HEK293 (cell line): Measurements from ENCODE around the gene OGFOD3.

Source experiments
- CTCF ChIA-PET: fragments of 350-600 bp; formaldehyde crosslinking; extraction: SDS; loops from one replicate; lab custom pipeline; 2021; ENCODE audit warnings: antibody characterized with exemption; lab: Yijun Ruan, JAX
- POLR2A ChIA-PET: fragments of 300-600 bp; formaldehyde crosslinking; extraction: SDS; loops from one replicate; lab custom pipeline; 2020; ENCODE audit warnings: antibody characterized with exemption, inconsistent platforms; lab: Yijun Ruan, JAX
- H3K27ac ChIP-seq: fragments of 200-500 bp; sonication (Bioruptor generic); 2 replicates; pipeline ENCODE4 v1.5.1; 2014; ENCODE audit warnings: low read depth, low read length, control low read depth, inconsistent platforms; ENCODE audit errors: extremely low read depth
- H3K36me3 ChIP-seq, 2 experiments: fragments of 200-500 bp in 1 of 2; sonication (Bioruptor generic) in 1 of 2; 1 replicate in 1 of 2; 2 replicates in 1 of 2; pipeline ENCODE4 v1.5.1; 2014 to 2017; ENCODE audit warnings: inconsistent platforms in 2 of 2, low read length in 2 of 2; ENCODE audit not compliant: control insufficient read depth in 2 of 2, insufficient read depth in 1 of 2
- H3K4me1 ChIP-seq: fragments of 200-500 bp; sonication (Bioruptor generic); 2 replicates; pipeline ENCODE4 v1.5.1; 2014; ENCODE audit warnings: mild to moderate bottlenecking, low read length, inconsistent platforms; ENCODE audit not compliant: control insufficient read depth, insufficient read depth
- H3K4me3 ChIP-seq: 2 replicates; pipeline ENCODE4 v1.5.1; 2011; ENCODE audit warnings: low read depth, mild to moderate bottlenecking, control low read depth, low read length, moderate library complexity
- H3K9me3 ChIP-seq: fragments of 200-500 bp; sonication (Bioruptor generic); 2 replicates; pipeline ENCODE4 v1.5.1; 2014; ENCODE audit warnings: low read depth, low read length, inconsistent platforms; ENCODE audit not compliant: control insufficient read depth, insufficient read depth
- BCL11B ChIP-seq: fragments of 450-650 bp; formaldehyde crosslinking; IDR thresholded peaks from 2 replicates; pipeline ENCODE4 v1.5.1; 2016; ENCODE audit warnings: low read depth, missing biosample characterization, missing genetic modification characterization
- FEZF1 ChIP-seq: fragments of 450-650 bp; formaldehyde crosslinking; IDR thresholded peaks from 2 replicates; pipeline ENCODE4 v1.5.1; 2016; ENCODE audit warnings: missing biosample characterization, missing genetic modification characterization
- HOXA7 ChIP-seq: sonication (generic); formaldehyde crosslinking; IDR thresholded peaks from 2 replicates; pipeline ENCODE4 v1.8.1; 2022; ENCODE audit warnings: missing genetic modification reagents, borderline replicate concordance
- KLF8 ChIP-seq: fragments of 450-650 bp; formaldehyde crosslinking; IDR thresholded peaks from 2 replicates; pipeline ENCODE4 v1.5.1; 2016; ENCODE audit warnings: missing biosample characterization, missing genetic modification characterization
- REPIN1 ChIP-seq: fragments of 450-650 bp; formaldehyde crosslinking; IDR thresholded peaks from 2 replicates; pipeline ENCODE4 v1.5.1; 2017; ENCODE audit warnings: missing biosample characterization, missing genetic modification characterization, low read depth
- SCRT2 ChIP-seq: fragments of 450-650 bp; formaldehyde crosslinking; IDR thresholded peaks from 2 replicates; pipeline ENCODE4 v1.5.1; 2016; ENCODE audit warnings: missing biosample characterization, missing genetic modification characterization
- SP2 ChIP-seq: fragments of 450-650 bp; formaldehyde crosslinking; IDR thresholded peaks from 2 replicates; pipeline ENCODE4 v1.5.1; 2016; ENCODE audit warnings: missing biosample characterization, missing genetic modification characterization
- SP3 ChIP-seq: fragments of 450-650 bp; formaldehyde crosslinking; IDR thresholded peaks from 2 replicates; pipeline ENCODE4 v1.5.1; 2016; ENCODE audit warnings: missing biosample characterization, missing genetic modification characterization
- ZNF10 ChIP-seq: fragments of 450-650 bp; formaldehyde crosslinking; IDR thresholded peaks from 2 replicates; pipeline ENCODE4 v1.5.1; 2017; ENCODE audit warnings: missing biosample characterization, missing genetic modification characterization
- ZNF133 ChIP-seq: fragments of 450-650 bp; formaldehyde crosslinking; IDR thresholded peaks from 2 replicates; pipeline ENCODE4 v1.5.1; 2016; ENCODE audit warnings: missing biosample characterization, missing genetic modification characterization
- ZNF394 ChIP-seq: fragments of 450-650 bp; formaldehyde crosslinking; IDR thresholded peaks from 2 replicates; pipeline ENCODE4 v1.5.1; 2016; ENCODE audit warnings: missing biosample characterization, missing genetic modification characterization, mild to moderate bottlenecking, moderate library complexity, borderline replicate concordance
- ZNF404 ChIP-seq: fragments of 450-650 bp; formaldehyde crosslinking; IDR thresholded peaks from 2 replicates; pipeline ENCODE4 v1.5.1; 2017; ENCODE audit warnings: missing biosample characterization, missing genetic modification characterization
- ZNF501 ChIP-seq: fragments of 450-650 bp; formaldehyde crosslinking; IDR thresholded peaks from 2 replicates; pipeline ENCODE4 v1.5.1; 2016; ENCODE audit warnings: missing biosample characterization, missing genetic modification characterization
- ZNF521 ChIP-seq: fragments of 450-650 bp; formaldehyde crosslinking; IDR thresholded peaks from 2 replicates; pipeline ENCODE4 v1.5.1; 2017; ENCODE audit warnings: missing biosample characterization, mild to moderate bottlenecking, missing genetic modification characterization
- ZNF548 ChIP-seq: fragments of 450-650 bp; formaldehyde crosslinking; IDR thresholded peaks from 2 replicates; pipeline ENCODE4 v1.5.1; 2016; ENCODE audit warnings: missing biosample characterization, missing genetic modification characterization
- ZNF558 ChIP-seq: fragments of 450-650 bp; formaldehyde crosslinking; IDR thresholded peaks from 2 replicates; pipeline ENCODE4 v1.5.1; 2016; ENCODE audit warnings: missing biosample characterization, missing genetic modification characterization
- ZNF792 ChIP-seq: fragments of 450-650 bp; formaldehyde crosslinking; IDR thresholded peaks from 2 replicates; pipeline ENCODE4 v1.5.1; 2016; ENCODE audit warnings: missing biosample characterization, missing genetic modification characterization
- ZSCAN18 ChIP-seq: fragments of 450-650 bp; formaldehyde crosslinking; IDR thresholded peaks from 2 replicates; pipeline ENCODE4 v1.5.1; 2016; ENCODE audit warnings: missing biosample characterization, missing genetic modification characterization
- TF ChIP-seq, protein P1 (sequence below): fragments of 450-650 bp; formaldehyde crosslinking; IDR thresholded peaks from 2 replicates; pipeline ENCODE4 v1.5.1; 2016; ENCODE audit warnings: missing biosample characterization, missing genetic modification characterization, low read depth
- TF ChIP-seq, protein P2 (sequence below): fragments of 450-650 bp; formaldehyde crosslinking; IDR thresholded peaks from 2 replicates; pipeline ENCODE4 v1.5.1; 2017; ENCODE audit warnings: missing biosample characterization, missing genetic modification characterization
- TF ChIP-seq, protein P3 (sequence below): fragments of 450-650 bp; formaldehyde crosslinking; IDR thresholded peaks from 2 replicates; pipeline ENCODE4 v1.5.1; 2016; ENCODE audit warnings: missing biosample characterization, missing genetic modification characterization
- TF ChIP-seq, protein P4 (sequence below): fragments of 450-650 bp; formaldehyde crosslinking; IDR thresholded peaks from 2 replicates; pipeline ENCODE4 v1.5.1; 2016; ENCODE audit warnings: missing biosample characterization, missing genetic modification characterization, borderline replicate concordance

Gene OGFOD3

DNA sequence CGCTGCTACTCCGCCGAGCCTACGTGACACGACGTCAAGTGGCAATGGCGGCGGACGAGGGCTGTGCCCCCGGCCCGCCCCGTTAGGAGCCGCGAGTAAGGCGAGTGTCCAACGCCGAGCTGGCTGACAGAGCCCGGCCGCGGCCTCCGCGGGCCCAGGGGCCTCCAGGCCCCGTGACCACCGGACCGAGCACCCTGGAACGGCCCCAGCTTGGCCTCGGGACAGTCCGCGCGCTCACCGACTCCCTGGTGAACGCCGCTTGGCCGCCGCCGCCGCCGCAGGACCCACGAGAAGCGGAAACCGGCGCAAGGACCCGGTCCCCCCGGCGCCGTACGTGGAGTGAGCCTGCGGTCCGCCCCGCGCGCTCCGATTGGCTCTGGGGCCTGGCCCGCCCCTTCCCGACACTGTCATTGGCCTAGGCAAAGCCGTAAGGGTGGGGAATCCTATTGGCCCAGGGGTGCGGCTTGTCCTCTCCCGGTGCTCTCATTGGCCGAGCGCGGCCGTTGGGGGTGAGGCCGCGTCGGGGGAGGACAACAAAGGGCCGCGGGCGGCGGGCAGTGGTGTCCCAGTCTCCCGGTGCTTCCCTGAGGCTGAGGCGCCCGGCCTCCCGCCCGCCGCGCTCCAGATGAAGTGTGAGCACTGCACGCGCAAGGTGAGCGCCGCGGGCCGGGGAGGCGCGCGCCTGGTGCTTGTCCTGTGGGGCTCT, 39.9 kb upstream of the OGFOD3 start, which contains the start of gene NARF (continued):
- peak; percentile 65; the same call in 1 of the 2 replicates for TF ChIP-seq BCL11B (tag by site-specific recombination)
- TF ChIP-seq ZNF404 (tag by site-specific recombination) = no peak
- TF ChIP-seq ZNF521 = no peak
- TF ChIP-seq, protein P1, sequence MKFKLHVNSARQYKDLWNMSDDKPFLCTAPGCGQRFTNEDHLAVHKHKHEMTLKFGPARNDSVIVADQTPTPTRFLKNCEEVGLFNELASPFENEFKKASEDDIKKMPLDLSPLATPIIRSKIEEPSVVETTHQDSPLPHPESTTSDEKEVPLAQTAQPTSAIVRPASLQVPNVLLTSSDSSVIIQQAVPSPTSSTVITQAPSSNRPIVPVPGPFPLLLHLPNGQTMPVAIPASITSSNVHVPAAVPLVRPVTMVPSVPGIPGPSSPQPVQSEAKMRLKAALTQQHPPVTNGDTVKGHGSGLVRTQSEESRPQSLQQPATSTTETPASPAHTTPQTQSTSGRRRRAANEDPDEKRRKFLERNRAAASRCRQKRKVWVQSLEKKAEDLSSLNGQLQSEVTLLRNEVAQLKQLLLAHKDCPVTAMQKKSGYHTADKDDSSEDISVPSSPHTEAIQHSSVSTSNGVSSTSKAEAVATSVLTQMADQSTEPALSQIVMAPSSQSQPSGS (tag by site-specific recombination) = no peak
- TF ChIP-seq ZNF792 = no peak
- no peak for TF ChIP-seq ZNF558 (tag by site-specific recombination)
- peak; percentile 80 for TF ChIP-seq KLF8
- TF ChIP-seq SP2 (tag by site-specific recombination) = peak; percentile 99
- no peak for TF ChIP-seq HOXA7 (CRISPR knock-in tag)
- TF ChIP-seq, protein P2, sequence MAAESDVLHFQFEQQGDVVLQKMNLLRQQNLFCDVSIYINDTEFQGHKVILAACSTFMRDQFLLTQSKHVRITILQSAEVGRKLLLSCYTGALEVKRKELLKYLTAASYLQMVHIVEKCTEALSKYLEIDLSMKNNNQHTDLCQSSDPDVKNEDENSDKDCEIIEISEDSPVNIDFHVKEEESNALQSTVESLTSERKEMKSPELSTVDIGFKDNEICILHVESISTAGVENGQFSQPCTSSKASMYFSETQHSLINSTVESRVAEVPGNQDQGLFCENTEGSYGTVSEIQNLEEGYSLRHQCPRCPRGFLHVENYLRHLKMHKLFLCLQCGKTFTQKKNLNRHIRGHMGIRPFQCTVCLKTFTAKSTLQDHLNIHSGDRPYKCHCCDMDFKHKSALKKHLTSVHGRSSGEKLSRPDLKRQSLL (tag by site-specific recombination) = peak; percentile 40; the same call in 1 of the 2 replicates
- TF ChIP-seq, protein P3, sequence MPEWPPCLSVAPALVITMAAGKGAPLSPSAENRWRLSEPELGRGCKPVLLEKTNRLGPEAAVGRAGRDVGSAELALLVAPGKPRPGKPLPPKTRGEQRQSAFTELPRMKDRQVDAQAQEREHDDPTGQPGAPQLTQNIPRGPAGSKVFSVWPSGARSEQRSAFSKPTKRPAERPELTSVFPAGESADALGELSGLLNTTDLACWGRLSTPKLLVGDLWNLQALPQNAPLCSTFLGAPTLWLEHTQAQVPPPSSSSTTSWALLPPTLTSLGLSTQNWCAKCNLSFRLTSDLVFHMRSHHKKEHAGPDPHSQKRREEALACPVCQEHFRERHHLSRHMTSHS (tag by site-specific recombination) = no peak
- peak; percentile 94 for TF ChIP-seq SP3 (tag by site-specific recombination)
- TF ChIP-seq ZNF394 (tag by site-specific recombination) = peak; percentile 66; the same call in 1 of the 2 replicates

DNA sequence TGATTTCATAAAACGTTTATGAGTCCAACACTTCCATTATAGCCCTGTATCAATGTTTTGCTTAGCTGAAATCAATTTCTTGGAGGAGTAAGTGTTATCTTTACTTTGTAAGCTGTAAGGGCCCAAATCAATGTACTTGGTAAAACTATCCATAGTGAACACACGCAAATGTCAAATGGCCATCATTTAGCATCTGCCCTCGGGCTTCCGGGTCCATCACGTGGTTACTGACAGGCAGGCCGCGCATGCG, 39.5 kb upstream of the OGFOD3 start:
- CTCF ChIA-PET = interaction anchor here (0.5 to 1.2 kb wide), 2 partner anchors 33 to 88 kb away, joined by 3 to 5 read pairs; no protein-coding TSS in a partner anchor
- POLR2A ChIA-PET = interaction anchor here (0.5 to 1.5 kb wide), 4 partner anchors 11 to 131 kb away, joined by 3 to 5 read pairs (median 4); no protein-coding TSS in a partner anchor
- Histone ChIP-seq H3K9me3 (no peaks in the 10 kb centered on the region), H3K4me3 (peak overlapping the region; percentile 92), H3K36me3 (peaks cover 15 to 31% of the 10 kb centered on the region in 2 experiments), H3K4me1 (peaks cover 5% of the 10 kb centered on the region), H3K27ac (peak overlapping the region; percentile 95)
- TF ChIP-seq FEZF1 (tag by site-specific recombination) = peak; percentile 61
- TF ChIP-seq ZNF10 (tag by site-specific recombination) = 0 out of 2 replicates have a peak, but pooled peaks have one; percentile 9
- 0 out of 2 replicates have a peak, but pooled peaks have one; percentile 53 for TF ChIP-seq ZNF501 (tag by site-specific recombination)
- no peak for TF ChIP-seq ZNF133 (tag by site-specific recombination)

DNA sequence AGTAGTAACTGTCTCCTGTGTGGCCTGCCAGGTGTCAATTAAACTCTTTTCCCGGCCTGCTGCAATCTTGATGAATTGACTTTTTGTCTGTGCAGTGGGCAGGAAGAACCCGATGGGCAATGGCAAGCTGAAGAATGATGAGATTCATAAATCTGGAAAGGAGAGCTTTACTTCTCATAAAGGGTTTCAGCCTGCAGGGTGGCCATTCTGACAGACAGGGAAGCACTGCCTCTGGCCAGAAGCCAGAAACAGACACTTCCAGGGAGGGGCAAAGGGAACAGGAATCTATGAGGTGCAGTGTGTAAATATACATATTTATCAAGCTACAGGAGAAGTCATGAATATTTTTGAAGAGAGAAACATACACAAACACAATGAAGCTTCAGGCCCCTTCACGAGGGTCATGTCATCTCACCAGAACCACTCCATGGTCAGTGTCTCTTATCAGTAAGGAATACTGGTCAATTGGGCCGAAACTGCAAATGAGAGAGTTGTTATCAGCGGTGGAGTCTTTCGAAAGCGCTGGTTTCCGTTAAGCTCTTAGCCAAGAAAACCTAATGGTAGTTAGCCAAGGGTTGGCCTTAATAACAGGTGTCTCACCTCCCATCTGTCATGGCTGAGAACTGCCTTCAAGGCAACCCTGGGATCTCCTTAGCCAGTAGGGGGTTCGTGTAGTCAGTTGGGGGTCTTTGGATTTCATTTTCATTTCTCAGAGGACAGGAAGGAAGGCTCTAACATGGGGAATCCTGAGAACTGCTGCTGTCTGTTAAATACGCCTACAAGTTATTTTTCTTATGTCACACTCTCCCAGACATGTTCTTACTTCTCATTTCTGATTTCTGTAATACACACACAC, 38.9 kb upstream of the OGFOD3 start:
- ChIA-PET CTCF (interaction anchor here (0.5 to 1.2 kb wide), 5 partner anchors 33 to 749 kb away, joined by 3 to 5 read pairs (median 3); no protein-coding TSS in a partner anchor), POLR2A (interaction anchor here (0.5 to 1.5 kb wide), 7 partner anchors 11 to 701 kb away, joined by 3 to 5 read pairs (median 4); partner anchors contain the start of gene FOXK2)

More for the DNA sequence above, 38.9 kb upstream of the OGFOD3 start:
- Histone ChIP-seq H3K36me3 (peaks cover 15 to 25% of the 10 kb centered on the region in 2 experiments), H3K27ac (peak overlapping the region; percentile 95), H3K9me3 (no peaks in the 10 kb centered on the region), H3K4me1 (peaks cover 5% of the 10 kb centered on the region), H3K4me3 (peak overlapping the region; percentile 92)
- TF ChIP-seq REPIN1 (tag by site-specific recombination) (no peak), SCRT2 (peak; percentile 35; the same call in 1 of the 2 replicates), ZNF548 (tag by site-specific recombination) (no peak), ZSCAN18 (tag by site-specific recombination) (no peak)
- TF ChIP-seq, protein P4, sequence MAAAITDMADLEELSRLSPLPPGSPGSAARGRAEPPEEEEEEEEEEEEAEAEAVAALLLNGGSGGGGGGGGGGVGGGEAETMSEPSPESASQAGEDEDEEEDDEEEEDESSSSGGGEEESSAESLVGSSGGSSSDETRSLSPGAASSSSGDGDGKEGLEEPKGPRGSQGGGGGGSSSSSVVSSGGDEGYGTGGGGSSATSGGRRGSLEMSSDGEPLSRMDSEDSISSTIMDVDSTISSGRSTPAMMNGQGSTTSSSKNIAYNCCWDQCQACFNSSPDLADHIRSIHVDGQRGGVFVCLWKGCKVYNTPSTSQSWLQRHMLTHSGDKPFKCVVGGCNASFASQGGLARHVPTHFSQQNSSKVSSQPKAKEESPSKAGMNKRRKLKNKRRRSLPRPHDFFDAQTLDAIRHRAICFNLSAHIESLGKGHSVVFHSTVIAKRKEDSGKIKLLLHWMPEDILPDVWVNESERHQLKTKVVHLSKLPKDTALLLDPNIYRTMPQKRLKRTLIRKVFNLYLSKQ (tag by site-specific recombination) = no peak
